ENCODE measurements around the gene FBXO2.
A peak's percentile ranks its signal among the peaks of the same experiment; 100 is the strongest.

Gene FBXO2

GRCh38 chr1:11690397-11691301 lies 36.4 kb upstream of the FBXO2 start:
- H3K27ac ChIP-seq = peak overlapping the region; percentile 67
- TF ChIP-seq CTCF (conservative IDR thresholded peaks at IDR 0.05) = peak; percentile 40

- no peak overlapping the region for H3K27ac ChIP-seq
- no peak for TF ChIP-seq CTCF (conservative IDR thresholded peaks at IDR 0.05)
Observed at GRCh38 chr1:11688506-11688905, 34.3 kb upstream of the FBXO2 start.

GRCh38 chr1:11685210-11685752 lies 31.1 kb upstream of the FBXO2 start:
- no peak for TF ChIP-seq CTCF (conservative IDR thresholded peaks at IDR 0.05)
- no peak overlapping the region for H3K27ac ChIP-seq

- no peak for TF ChIP-seq CTCF (conservative IDR thresholded peaks at IDR 0.05)
- no peak overlapping the region for H3K27ac ChIP-seq
Observed at GRCh38 chr1:11684070-11684469, 29.8 kb upstream of the FBXO2 start.

- peak overlapping the region; percentile 78 for H3K27ac ChIP-seq
- TF ChIP-seq CTCF (conservative IDR thresholded peaks at IDR 0.05) = no peak
Observed at GRCh38 chr1:11682799-11683198, 28.6 kb upstream of the FBXO2 start.

- peak overlapping the region; percentile 78 for H3K27ac ChIP-seq
- no peak for TF ChIP-seq CTCF (conservative IDR thresholded peaks at IDR 0.05)
Observed at GRCh38 chr1:11682287-11682771, 28.1 kb upstream of the FBXO2 start.

GRCh38 chr1:11681071-11681771 lies 27.0 kb upstream of the FBXO2 start, which contains the start of gene MAD2L2:
TSS of gene MAD2L2 (minus strand) at chr1:11681148. CDS start at chr1:11680601, 547 bp downstream.
- peak within 1 kb of the TSS; percentile 78 for H3K27ac ChIP-seq
- TF ChIP-seq CTCF (conservative IDR thresholded peaks at IDR 0.05) = no peak

Measured in VCaP (cell line).